Measurements from ENCODE around the gene PREPL.

DNA sequence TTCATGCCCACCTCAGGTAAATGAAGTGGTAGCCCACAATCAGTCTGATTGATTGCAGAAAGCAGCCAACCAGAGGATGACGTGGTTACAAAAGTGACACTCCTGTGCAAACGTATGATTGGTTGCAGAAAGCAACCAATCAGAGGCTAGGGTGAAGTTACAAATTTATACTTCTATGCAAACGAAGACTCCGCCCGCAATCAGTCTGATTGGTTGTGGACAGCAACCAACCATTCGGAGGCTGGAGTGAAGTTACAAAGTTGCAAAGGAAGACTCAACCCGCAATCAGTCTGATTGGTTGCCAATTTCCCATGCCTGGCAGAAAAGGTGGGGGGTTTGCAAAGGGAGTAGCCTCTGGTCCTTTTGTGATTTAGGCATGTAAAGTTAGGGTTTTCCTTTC is 90.0 kb downstream of the PREPL start:
- TF ChIP-seq, protein P1, sequence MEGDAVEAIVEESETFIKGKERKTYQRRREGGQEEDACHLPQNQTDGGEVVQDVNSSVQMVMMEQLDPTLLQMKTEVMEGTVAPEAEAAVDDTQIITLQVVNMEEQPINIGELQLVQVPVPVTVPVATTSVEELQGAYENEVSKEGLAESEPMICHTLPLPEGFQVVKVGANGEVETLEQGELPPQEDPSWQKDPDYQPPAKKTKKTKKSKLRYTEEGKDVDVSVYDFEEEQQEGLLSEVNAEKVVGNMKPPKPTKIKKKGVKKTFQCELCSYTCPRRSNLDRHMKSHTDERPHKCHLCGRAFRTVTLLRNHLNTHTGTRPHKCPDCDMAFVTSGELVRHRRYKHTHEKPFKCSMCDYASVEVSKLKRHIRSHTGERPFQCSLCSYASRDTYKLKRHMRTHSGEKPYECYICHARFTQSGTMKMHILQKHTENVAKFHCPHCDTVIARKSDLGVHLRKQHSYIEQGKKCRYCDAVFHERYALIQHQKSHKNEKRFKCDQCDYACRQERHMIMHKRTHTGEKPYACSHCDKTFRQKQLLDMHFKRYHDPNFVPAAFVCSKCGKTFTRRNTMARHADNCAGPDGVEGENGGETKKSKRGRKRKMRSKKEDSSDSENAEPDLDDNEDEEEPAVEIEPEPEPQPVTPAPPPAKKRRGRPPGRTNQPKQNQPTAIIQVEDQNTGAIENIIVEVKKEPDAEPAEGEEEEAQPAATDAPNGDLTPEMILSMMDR (IDR thresholded peaks at IDR 0.05): no peak
- no peak for TF ChIP-seq POLR2A (IDR thresholded peaks at IDR 0.05)

Data from right lobe of liver (tissue), 4 donors.